Renal pelvis (tissue), 12 donors: ENCODE data around the gene FAM83B. TPM values are rescaled to one million over a fixed set of nuclear protein-coding genes. Genes with fewer than 3 reads are reported as not detected.
"Not testable (repeated sequence)": the region's sequence is repeated elsewhere in the genome, so short reads cannot be mapped to it uniquely, and the experiment has no call there.

ENCODE experiments used
- DNase-seq: peaks from one replicate; pipeline ENCODE4 v3.0.0-alpha.2; 2013
- long read RNA-seq, 16 experiments: transcript quantifications; one replicate each; lab custom pipeline, GENCODE V29; 2026
- polyA plus RNA-seq, 3 donors: library from polyadenylated mRNA; unstranded; fragments of 120-200 nt; gene quantifications; one replicate each; pipeline ENCODE4 v1.2.1, GENCODE V29; 2013; ENCODE audit not compliant: insufficient read length in 3 of 3

Gene FAM83B, protein sequence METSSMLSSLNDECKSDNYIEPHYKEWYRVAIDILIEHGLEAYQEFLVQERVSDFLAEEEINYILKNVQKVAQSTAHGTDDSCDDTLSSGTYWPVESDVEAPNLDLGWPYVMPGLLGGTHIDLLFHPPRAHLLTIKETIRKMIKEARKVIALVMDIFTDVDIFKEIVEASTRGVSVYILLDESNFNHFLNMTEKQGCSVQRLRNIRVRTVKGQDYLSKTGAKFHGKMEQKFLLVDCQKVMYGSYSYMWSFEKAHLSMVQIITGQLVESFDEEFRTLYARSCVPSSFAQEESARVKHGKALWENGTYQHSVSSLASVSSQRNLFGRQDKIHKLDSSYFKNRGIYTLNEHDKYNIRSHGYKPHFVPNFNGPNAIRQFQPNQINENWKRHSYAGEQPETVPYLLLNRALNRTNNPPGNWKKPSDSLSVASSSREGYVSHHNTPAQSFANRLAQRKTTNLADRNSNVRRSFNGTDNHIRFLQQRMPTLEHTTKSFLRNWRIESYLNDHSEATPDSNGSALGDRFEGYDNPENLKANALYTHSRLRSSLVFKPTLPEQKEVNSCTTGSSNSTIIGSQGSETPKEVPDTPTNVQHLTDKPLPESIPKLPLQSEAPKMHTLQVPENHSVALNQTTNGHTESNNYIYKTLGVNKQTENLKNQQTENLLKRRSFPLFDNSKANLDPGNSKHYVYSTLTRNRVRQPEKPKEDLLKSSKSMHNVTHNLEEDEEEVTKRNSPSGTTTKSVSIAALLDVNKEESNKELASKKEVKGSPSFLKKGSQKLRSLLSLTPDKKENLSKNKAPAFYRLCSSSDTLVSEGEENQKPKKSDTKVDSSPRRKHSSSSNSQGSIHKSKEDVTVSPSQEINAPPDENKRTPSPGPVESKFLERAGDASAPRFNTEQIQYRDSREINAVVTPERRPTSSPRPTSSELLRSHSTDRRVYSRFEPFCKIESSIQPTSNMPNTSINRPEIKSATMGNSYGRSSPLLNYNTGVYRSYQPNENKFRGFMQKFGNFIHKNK
- 10 to 100 TPM in 1 of 3 donors, 1 to 10 TPM in 2; 7.2 to 11.2 (median 8.2) TPM for polyA plus RNA-seq
- long read RNA-seq, donor 1, result 0 reads
- long read RNA-seq, donor 2, partial matches to known transcripts, result 0 of 3 reads
- long read RNA-seq, donor 2, other reads (novel, unspliced or antisense), result 0 of 3 reads
- long read RNA-seq, donor 3, partial matches to known transcripts, result 0 of 1 reads
- long read RNA-seq, donor 3, other reads (novel, unspliced or antisense), result 0 of 1 reads
- long read RNA-seq, donor 4, result 0 reads
- long read RNA-seq, donor 5, result 0 reads
- long read RNA-seq, donor 6, partial matches to known transcripts, result 0 of 2 reads
- long read RNA-seq, donor 6, other reads (novel, unspliced or antisense), result 0 of 2 reads
- long read RNA-seq, donor 7, partial matches to known transcripts, result 0 of 2 reads
- long read RNA-seq, donor 7, other reads (novel, unspliced or antisense), result 0 of 2 reads
- long read RNA-seq, donor 8, result 0 reads
- long read RNA-seq, donor 9, result 0 reads
- long read RNA-seq, donor 10, result 0 reads
- long read RNA-seq, donor 11, result 0 reads
- long read RNA-seq, donor 12, transcript FAM83B-201 (5 exons, 3,167 nt), result major isoform, 5 of 5 reads
- long read RNA-seq, donor 12, partial matches to known transcripts, result 0 of 5 reads
- long read RNA-seq, donor 12, other reads (novel, unspliced or antisense), result 0 of 5 reads
- long read RNA-seq, donor 13, result 0 reads
- long read RNA-seq, donor 14, result 0 reads
- long read RNA-seq, donor 15, result 0 reads
- long read RNA-seq, donor 16, result 0 reads

DNA sequence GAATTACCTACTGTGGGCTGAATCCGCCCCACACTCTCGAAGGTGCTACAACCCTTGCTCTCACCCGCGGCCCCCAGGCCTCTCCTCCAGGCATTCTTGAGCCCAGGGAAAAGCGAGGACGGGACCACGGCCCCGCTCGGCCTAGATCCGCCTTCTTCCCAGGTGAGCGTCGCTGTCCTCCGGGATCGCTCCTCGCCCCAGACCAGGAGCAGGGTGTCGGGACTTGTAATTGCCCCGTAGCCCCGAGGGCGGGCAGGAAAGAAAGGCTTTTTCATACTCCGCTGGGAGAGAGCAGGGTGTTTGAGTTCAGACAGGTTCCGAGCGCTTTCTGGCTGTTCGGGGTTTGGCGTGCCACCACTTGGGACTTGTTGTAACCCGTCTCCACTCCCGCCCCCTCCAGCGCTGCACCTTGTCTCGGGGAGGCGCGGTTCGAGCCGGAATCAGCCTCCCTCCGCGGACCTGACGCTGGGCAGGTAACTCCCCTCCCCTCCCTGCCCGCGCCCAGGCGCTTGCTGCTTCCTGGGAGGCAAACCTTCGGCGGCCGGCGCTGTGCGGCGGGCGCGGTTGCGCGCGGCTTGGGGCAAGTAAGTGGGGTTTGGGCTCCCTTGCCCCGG is at the start of gene FAM83B:
FAM83B (plus strand) TSS at position 529 of the 614 bp plus-strand sequence. CDS start 23,476 bp downstream, outside the sequence.
- DNase-seq, result peak; percentile 49

DNA sequence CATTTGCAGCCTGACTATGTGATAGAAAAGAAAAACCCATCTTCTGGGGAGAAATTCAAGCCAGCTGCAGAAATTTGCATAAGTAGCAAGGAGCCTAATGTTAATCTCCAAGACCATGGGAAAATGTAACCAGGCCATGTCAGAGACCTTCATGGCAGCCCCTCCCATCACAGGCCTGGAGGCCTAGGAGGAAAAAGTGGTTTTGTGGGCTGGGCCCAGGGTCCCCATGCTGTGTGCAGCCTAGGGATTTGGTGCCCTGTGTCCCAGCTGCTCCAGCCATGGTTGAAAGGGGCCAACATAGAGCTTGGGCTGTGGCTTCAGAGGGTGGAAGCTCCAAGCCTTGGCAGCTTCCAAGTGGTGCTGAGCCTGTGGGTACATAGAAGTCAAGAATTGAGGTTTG is 49.7 kb upstream of the FAM83B start:
- not testable (repeated sequence) for DNase-seq

DNA sequence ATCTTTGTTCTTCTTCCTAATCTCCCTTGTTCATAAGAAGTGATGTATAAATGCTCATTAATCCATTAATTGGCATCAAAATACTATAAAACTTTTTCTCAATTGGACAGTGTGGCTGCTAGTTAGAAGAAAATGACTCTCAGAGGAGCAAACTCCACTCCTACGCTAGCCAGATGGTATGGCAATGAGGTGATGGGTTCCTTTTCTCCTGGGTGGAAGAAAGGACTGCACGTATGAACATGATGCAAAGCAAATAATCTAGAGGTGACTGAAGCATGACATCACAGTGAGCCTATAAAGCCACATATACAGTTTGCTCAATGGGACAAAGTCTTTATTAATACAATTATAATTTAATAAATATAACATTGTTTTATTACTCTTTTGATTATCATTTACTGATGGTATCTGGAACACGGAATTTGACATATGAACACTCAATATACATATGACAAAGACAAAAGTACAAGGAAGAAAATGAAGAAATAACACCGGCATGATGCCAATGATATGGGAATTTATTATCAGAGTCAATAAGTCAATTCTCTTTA is 46.4 kb upstream of the FAM83B start:
- no peak for DNase-seq

DNA sequence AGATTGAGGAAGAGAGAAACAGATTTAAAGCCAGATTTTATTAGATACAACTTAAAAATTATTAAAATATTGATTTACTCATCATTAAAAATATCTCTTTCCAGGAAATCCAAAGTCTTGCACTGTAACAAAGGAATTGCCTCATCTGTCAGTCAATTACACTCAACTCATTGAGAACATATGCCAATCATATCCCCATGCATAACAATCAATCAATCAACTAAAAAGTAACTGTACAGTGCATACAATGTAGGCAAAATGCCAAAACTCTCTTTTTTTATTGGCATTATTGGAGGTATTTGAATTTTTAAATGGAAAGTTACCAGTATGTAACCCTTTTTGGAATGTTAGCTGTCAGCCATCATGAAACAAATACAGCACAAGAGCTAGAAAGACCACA is 45.3 kb upstream of the FAM83B start:
- DNase-seq, result no peak

DNA sequence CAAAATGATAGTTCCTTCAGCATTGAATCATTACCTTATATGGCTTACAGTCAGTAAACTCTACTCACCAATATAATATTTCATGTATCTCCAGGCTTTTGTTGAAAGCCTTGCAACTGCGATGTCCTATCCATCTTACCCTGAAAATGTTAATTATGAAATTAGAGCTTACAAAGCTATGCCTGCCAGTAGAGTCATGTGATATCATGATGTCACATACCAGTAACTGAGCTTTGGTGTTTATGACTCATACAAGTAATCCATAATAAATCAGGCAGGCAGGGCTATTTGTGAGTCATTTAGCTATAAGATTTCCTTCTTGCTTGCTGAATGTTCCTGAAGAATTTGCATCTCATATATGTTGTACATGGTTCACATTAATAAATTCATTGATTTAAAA is 44.9 kb upstream of the FAM83B start:
- no peak for DNase-seq

DNA sequence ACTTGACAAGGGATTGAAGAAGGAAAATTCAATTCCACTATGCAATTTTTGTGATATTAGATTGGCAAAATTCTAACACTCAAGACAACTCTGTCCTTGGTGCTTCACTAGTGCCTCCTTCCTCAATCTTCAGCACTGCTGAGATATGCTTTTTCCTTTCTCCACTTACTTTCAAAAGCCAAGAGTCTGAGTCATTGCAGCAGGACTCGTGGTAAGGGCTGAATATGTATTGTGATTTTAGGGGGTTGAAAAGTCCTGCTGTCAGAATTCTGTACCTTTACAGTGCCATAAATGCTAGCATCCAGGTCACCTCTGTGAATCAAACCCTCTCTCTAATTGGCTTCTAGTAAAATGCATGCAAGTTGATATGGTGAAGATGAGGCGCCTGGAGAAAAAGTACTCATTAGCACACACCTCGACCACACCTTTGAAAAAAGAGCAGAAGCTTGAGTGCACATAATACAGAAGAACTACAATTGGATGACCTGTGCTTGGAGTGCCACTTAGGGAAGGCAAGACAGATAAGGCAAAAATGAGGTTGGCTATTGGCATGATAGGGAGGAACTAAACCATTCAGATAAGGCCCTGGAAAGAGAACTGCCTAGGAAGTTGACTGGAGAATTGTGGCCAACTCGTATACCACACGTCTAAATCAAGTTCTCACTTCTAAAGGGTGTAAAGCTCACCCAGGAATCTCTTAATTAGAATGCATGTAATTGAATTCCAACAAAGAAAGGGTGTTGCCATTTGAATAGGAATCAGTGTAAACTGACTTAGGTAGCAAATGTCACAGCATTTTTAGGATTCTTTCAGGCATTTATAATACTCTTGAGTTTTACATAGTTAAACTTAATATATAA is 43.6 kb upstream of the FAM83B start:
- no peak for DNase-seq

DNA sequence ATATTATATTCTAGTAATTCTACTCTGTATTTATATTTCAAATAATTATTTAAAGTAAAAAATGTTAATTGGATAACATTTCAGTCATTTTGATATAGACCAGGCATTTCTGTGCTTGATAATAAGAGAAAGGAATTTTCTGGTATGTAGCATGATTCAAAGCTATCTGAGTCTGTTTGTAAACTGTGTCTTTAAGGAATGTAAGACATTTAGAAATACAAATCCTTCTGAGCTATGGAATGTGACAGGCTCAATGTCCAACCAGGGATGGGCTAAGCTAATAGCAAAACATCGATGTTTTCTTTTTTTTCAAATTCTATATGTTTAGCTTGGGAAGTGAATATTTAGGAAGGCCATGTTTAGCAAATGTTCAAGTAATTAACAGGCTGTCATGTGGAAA is 41.5 kb upstream of the FAM83B start:
- DNase-seq, result no peak

DNA sequence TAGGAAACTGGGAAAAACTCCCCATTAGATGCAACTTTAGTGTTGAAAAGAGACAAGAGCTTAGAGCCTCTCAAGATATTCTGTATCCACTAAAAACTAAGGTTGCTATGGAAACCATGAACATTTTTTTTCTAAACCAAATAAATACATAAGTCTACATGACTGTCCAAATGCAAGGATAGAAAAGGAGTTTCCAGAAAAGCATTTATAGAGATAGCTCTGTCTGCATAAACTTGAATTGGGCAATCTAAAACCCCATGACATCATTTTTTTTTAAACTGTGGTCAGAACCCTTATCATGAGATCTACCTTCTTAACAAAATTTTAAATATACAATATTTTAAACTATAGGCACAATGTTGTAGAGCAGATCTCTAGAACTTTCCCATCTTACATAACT is 36.4 kb upstream of the FAM83B start:
- DNase-seq, result no peak

DNA sequence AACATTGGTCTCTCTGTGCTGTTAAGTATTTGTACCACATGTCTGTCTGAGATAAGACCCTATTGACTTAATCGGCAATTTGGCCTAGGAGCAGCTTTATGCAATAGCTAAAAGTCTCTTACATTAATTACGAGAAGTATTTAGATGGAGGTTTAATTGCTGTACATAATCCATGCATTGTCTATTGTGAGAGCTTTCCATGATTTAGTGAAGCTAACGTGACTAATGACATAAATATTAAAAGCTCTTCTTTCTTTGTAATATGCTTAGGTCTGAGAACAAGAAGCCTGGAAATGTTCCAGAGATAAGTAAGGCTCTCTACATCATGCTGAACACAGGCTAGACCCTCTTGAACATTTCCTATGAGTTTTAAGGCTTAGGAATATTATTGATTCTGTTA is 32.7 kb upstream of the FAM83B start:
- DNase-seq, result no peak

DNA sequence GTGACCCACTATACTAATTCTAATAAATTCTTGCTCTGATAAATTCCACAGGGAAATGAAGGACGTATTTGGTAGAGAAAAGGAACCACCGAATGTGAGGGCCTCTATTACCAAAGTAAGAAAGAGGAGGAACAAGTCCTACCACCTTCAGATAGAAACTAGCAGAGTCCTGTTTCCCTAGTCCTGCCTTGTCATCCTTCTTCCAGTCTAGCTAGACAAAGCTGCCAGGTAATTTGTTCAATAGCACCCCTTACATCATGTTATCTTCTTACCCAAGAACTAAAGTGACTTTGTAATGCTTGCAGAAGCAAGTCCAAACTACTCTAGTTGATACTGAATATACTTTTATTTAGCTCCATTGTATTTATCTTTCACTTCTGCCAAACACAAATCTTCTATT is 29.3 kb upstream of the FAM83B start:
- no peak for DNase-seq

DNA sequence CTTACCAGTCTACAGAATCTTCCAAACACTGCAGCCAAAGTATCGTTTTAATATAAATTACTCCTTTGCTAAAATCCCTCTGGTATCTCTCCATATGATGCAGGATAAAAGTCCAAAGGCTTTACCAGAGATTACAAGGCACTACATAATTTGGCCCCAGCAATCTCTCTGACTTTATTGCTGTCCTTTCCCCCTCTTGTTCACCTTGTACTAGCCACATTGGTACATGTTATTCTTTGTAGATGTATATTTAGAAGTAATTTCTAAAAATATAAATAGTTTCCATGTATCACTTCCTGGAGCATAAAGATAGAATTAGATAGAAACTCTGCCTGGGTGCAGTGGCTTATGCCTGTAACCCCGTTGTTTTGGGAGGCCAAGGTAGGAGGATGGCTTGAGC is 28.7 kb upstream of the FAM83B start:
- DNase-seq, result no peak

DNA sequence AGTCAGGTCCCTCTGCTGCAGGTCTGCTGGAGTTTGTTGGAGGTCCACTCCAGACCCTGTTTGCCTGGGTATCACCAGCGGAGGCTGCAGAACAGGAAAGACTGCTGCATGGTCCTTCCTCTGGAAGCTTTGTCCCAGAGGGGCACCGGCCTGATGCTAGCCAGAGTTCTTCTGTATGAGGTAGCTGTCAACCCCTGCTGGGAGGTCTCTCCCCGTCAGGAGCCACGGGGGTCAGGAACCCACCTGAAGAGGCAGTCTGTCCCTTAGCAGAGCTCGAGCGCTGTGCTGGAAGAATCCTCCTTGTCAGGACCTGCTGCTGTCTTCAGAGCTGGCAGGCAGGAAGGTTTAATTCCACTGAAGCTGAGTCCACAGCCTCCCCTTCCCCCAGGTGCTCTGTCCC is 22.3 kb upstream of the FAM83B start:
- not testable (repeated sequence) for DNase-seq

DNA sequence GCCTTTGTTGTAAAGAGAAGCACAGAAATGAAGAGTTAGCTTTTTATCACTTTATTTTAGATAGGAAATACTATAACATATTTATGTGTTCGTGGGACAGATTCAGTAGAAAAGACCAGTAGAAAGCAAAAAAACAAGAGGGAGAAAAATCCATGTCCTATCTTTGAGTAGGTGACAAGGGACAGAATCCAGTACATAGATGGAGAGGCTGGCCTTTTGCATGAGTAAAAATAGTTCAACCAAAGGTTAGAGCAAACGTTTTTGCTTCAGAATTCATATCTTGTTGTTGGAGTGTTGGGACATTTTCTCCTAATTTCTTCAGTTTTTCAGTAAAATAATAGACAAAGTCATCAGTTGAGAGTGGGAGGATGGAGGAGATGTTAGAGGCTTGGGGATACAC is 19.6 kb upstream of the FAM83B start:
- no peak for DNase-seq

DNA sequence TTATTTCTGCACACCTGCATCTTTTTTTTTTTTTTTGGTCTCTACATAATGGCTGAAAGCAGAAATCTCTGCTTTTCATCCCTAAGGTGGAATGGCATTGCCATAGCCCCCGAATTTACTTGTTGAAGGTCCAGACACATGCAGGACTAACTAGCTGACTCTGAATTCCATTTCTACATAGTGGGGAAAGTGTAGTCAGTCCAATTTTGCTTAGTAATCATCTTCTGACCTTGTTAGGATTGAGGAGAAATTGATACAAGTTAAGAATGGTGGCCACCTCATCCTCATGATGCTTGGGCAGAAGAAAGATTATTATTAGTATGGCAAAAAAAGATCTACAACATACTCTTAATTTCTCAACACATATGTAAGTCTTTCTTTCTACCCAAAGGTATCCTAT is 16.4 kb upstream of the FAM83B start:
- no peak for DNase-seq

DNA sequence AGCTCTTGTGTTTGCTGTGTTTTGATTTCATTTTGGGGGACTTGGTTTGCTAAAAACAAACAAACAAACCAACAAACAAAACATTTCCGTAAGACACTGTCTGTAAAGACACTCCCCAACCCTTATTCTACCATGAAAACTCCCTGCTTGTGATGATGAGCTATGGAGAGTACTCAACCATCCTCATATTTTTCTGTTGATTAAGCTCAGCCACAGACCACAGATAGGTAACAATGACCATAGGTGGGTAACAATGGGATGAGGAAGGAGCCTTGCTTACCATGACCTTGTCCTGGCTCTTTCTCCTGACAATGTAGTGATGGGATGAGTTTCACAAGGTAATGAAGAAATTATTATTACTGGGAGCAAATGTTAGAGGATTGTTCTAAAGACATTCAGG is 11.4 kb upstream of the FAM83B start:
- DNase-seq, result no peak

DNA sequence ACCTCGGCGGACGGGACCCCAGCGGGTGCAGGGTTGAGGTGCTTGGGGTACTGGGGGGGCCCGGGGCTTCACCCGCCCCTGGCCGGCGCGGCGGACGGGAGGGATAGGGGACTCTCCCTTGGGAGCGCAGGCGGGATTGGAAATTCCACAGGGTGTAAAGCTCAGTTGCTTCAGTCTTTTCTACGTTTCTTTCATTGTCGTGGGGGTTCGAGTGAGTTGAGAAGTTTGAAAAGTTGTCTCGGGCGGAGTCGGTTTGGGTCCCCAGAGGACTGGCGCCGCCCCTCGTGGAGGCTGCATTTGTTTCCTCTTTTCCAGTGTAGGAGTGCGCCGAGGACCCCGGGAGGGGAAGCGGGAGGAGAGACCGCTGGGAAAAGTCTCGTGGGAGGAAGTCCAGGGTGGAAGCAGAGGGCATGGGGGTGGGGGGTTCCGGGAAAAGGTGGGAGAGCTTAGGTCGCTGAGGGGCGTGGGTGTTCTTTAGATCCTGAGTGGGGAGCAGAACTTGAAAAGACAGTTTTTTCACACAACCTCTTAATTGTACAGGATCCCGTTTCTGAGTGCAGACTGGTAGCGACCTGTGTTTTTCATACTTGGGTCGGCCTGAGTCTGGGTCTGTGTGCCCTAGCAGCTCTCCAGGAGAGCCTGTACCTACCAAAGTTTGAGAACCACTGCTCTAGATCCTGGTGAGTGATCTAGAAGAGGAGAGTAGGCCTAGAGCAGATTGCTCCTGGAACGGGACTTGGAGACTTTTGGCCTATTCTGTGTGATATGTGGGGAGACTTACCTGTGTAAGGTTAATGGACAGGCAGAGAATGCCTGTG is 495 bp downstream of the FAM83B start:
- DNase-seq, result peak; percentile 30

DNA sequence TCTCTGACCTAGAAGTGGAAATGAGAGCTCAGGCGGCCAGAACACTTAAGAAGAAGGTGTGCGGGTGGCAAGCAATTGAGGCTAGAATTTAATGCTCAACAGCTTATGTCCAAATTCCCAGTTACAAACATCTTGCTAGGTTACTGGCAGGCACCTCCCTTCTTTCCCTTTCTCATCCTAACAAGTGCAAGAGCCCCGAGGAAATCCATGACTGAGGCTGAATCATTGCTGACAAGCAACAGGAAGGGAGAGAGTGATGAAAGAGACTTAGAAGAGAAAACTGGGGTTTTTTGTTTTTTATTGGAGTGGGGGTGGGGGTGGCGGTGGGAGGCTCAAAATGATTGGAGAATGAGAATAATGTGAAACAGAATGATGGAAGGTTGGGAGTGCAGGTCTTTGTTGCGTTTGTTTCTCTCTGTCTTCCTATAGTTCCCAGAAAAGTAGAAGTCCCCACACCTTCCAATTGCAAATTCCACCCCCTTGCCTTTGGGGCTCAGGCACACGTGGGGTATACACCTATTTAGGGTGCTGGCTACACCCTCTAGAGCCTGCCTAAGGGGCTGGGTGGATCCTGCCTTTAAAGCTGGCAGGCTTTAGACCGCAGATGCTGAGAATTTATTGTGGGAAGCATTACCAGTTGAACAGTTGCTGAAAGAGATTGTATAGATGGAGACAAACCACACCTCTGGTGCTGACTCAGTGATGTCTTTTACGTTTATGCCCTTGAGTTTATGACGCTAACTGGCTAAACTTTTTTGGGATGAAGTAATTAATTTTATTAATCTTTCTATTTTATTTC is 1.4 kb downstream of the FAM83B start:
- no peak for DNase-seq

DNA sequence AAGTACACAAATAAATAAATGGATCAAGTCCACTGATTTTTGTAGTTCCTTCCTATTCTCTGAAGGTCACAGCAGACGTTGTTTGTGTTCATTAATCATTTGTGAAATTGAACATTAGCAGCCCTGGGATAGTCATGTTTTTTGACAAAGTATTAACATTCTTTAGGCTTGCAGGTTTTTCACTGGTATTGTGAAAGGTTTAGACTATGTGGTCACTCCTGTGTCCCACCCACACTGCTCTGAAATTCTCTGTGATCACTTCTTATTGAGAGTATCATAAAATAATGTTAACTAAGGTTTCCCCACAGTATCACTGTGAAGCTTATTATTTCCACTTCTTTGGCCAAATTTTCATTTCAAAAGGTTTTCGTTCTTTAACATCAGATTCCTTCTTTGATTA is 3.5 kb downstream of the FAM83B start:
- no peak for DNase-seq
